GM12892 (cell line): ENCODE data around the gene PDCD10. TPM values are rescaled to one million over a fixed set of nuclear protein-coding genes. Genes with fewer than 3 reads are reported as not detected.
A peak's percentile ranks its signal among the peaks of the same experiment; 100 is the strongest.

Experiments used
- DNase-seq: peaks from one replicate; pipeline ENCODE4 v3.0.0; 2011; ENCODE audit not compliant: insufficient read length
- FAIRE-seq: peaks from 2 replicates; lab custom pipeline; 2011; peaks lifted over from hg19 to GRCh38; lab: Jason Lieb, UNC
- POLR2A ChIP-seq: IDR thresholded peaks from 2 replicates; pipeline ENCODE4 v1.6.1; 2011; ENCODE audit warnings: low read depth, low read length, control low read depth
- POLR2AphosphoS5 ChIP-seq: IDR thresholded peaks from 2 replicates; pipeline ENCODE4 v1.6.1; 2011; ENCODE audit warnings: low read depth, low read length, control low read depth
- TAF1 ChIP-seq: IDR thresholded peaks from 2 replicates; pipeline ENCODE4 v1.6.1; 2011; ENCODE audit warnings: low read depth, mild to moderate bottlenecking, control low read depth, low read length, borderline replicate concordance
- polyA plus RNA-seq: library from polyadenylated mRNA; unstranded; fragments of >200 nt; gene quantifications from one replicate; pipeline ENCODE4 v1.2.1, GENCODE V29; 2012; ENCODE audit warnings: missing spikeins, inconsistent platforms; ENCODE audit not compliant: missing spikeins

Gene PDCD10
- 99.8 TPM for polyA plus RNA-seq

DNA sequence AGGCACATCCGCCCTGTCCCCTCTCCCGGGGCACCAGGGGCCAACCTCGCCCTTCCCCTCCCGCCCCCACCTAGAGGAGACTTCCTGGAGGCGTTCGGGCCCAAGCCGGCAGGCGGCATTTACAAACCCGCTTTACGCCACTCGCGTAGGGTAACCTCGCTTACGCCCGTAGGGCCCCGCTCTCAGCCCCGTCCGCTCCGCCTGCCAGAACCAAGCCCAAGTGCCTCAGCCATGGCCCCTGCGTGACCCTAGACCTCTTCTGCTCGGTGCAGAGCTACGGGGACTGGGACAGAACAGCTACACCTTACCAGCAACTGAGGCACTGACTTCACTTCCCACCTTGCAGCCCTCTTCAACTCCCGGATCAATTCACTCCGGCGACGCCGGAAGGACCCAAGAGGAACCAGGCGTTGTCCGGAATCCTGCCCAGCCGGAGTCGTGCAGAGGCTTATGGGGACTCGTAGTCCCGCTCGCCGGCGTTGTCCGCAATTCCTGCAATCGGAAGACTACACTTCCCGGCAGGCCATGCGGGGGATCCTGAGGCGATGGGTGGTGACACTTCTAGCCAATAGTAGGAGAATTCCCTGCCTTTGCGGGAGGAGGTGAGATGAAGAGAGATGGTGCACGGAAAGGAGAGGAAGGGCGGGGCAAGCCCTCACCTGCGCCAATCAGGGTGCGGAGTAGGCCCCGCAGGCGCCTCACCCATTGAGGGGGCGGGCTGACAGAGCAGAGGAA lies at the start of gene PDCD10:
Gene PDCD10 (minus strand): TSS at position 395 of the 735 bp plus-strand sequence. CDS start 14,735 bp downstream, outside the sequence.
- TF ChIP-seq POLR2A = peak; percentile 86
- TF ChIP-seq POLR2AphosphoS5 = peak; percentile 90
- TF ChIP-seq TAF1 = peak; percentile 49; the same call in 1 of the 2 replicates
- FAIRE-seq (peak; percentile 96), DNase-seq (peak; percentile 56)

DNA sequence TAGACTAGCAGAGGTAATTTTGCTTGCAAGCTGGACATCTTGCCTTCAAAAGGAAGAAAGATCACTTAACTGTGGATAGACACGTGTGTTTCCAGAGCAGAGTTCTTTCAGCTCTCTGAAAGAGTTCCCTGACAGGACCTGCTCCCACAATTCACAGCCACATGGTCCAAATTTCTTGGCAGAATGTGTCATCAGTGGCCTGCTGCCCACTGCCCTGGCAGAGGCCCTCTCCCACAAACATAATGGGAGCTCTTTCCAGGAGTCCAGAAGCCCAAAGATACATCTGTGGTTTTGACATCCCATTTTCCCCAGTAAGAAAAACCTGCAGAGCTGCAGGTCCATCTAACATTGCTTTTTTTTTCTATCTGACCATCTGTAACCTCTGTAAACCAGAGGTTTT lies 49.1 kb upstream of the PDCD10 start:
- FAIRE-seq (no peak), DNase-seq (no peak)
- TF ChIP-seq TAF1 (no peak), POLR2A (no peak), POLR2AphosphoS5 (no peak)

DNA sequence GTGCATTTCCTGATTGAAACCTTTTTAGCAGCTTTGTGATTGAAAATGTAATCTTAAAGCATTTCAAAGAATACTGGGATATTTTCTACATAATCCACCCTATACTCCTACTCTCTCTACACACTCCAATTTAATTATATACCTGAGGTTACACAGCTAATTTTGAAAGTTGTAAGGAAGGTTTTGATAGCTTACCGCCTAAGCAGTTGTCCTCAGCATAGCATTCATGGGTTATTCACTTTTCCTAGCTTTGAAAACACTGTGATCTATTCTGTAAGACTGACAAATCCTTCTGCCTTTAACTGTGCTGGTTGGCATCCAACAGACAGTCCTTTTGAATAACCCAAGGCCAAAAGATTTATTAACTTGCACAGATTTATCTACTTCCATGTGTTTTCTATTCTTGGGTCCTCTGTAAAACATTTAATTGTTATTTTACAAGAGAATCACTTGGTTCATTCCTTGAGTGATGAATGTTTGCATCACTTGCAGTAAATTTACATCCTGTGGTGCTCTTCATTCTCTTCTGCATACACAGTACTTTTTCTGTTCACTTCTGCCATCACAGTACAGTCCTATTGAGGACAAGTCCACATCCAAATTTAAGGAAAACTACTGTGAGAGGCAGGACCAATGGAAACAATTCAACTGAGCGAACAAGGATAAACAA lies 45.7 kb upstream of the PDCD10 start:
- DNase-seq (no peak), FAIRE-seq (no peak)
- TF ChIP-seq POLR2A (no peak), POLR2AphosphoS5 (no peak), TAF1 (no peak)

DNA sequence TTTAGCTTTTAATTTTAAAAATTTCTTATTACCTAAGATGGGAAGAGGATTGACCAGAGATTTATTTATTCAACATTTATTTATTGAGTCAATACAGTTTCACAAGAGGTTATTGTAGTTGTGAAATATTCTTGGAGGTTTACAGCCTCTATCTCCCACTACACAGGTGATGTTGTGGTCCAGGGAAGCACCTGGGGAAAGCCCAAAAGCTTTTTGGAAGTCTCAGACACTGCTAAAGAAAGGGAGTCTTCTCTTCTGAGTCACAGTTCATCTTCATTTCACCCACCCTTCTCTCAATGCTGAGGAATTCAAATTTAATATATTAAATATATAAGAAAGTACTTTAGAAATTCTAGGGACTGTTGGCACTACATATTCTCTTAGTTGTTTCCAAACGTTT lies 42.7 kb upstream of the PDCD10 start:
- TF ChIP-seq POLR2A (no peak), TAF1 (no peak), POLR2AphosphoS5 (no peak)
- DNase-seq = no peak
- FAIRE-seq = no peak

DNA sequence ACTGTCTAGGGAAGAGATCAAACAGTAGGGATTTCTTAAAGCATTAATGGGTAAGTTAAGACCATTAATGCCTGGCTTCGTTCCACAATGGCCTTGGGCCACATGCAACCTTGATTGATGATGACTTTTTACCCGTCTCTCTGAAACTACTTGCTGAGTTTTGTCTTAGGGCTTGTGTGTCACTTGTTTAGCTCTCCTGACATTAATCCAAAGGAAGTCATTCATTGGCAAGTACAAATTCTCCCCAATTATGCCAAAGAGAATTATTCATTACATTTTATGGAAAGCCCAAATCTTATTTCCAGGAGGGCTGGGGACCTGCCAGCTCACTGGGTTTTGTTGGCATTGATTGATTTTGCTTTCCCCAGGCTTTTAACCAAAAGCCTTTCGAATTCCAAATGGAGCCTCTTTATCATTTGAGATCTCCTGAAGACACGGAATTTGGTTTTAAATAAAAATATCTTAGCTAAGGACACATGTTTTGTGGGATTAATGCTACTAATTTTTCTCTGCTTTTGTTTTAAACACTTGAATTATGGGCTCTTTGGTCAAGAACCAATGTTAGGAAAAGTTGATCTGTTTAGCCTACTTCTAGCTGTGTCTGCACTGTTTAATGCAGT lies 41.5 kb upstream of the PDCD10 start:
- TF ChIP-seq TAF1 = no peak
- no peak for TF ChIP-seq POLR2AphosphoS5
- no peak for TF ChIP-seq POLR2A
- FAIRE-seq (no peak), DNase-seq (no peak)

DNA sequence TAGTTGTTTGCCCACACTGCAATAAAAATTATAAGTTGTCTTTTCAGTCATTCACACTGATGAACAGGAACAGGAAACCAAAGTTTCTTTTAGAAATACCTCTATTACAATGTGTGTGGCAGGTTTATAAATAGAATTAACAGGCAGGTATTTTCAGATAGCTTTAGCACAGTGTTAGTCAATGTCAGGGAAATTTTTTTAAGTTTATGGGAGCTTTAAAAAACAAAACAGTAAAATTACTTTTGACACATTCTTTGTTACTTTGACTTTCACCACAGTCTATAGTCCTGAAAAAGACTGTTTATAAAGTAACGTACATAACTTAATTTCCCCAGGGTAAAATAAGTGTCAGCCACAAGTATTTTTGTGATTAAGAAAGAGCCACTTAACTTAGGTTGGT lies 38.9 kb upstream of the PDCD10 start:
- TF ChIP-seq POLR2AphosphoS5 = no peak
- no peak for TF ChIP-seq POLR2A
- TF ChIP-seq TAF1 = no peak
- no peak for FAIRE-seq
- DNase-seq = no peak

DNA sequence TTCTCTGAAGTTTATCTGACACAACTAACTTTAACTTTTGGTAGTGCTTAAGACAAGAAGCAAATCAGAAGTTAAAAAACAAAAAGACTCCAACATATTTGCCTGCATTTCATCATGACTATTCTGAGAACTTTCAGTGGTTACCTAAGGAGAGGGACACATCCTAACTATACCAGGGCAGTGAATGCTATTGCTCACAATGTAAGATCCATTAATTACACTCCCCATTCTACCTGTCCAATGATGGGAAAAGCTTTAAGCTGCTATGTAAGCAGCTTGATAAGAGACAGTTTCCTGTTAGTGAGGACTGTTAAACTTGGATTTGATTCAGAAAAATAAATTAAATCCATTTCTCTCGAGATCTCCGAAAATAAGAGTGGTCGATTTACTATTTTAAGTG lies 38.3 kb upstream of the PDCD10 start:
- no peak for DNase-seq
- no peak for FAIRE-seq
- TF ChIP-seq POLR2AphosphoS5 = no peak
- TF ChIP-seq POLR2A = no peak
- TF ChIP-seq TAF1 = no peak

DNA sequence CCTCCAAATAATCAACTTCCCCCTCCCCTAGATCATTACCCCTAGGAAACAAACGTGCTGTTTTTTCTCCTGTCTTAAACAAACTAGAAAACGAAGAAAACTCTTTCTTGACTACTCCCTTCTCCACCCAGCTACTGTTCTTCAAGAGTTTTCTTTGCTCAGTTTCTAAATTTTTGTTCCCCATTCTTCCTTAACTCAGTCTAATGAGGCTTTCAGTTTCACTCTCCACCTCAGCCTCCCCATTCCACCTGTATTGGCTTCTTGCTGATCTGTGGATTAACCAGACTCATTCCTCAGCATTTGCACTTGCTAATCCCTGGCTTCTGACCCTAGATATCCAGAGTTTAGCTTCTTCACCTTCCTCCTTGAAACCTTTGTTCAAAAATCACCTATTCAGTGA lies 27.6 kb upstream of the PDCD10 start:
- DNase-seq = no peak
- no peak for FAIRE-seq
- TF ChIP-seq POLR2A = no peak
- no peak for TF ChIP-seq TAF1
- no peak for TF ChIP-seq POLR2AphosphoS5

DNA sequence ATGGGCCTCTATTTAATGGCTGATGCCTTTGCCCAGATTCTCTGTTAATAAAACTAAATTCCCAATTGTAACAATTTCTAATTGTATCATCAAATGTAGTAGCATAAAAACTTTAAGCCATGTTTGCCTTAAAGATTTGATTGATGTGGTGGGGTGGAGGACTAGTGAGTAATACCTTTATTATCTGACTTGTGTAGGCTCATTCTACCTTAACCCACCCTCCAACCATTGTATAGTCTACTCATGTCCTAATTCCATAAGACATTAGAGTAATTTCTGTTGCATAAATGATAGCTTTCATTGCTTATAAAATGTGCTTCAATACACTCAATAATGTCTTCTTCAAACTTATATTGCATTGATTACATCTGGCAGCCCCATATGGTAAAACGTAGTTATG lies 26.6 kb upstream of the PDCD10 start:
- DNase-seq (no peak), FAIRE-seq (no peak)
- TF ChIP-seq TAF1 (no peak), POLR2A (no peak)

DNA sequence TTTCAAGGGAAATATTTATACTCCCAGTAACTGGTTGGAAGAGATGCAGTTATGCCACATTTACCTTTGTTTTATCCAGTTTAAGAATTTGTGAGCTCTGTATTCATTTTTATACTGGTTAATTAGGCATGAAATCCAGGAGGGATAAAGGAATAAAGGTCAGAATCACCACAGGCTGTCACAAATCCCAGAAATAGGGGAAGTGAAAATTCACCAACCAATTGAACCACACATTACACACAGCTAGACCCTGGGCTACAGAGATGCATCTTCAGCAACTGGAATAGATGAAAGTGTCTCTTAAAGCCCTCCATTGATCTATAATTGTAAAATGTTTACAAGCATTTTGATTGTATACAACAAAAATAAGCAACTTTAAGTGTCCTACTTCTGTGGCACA lies 19.4 kb upstream of the PDCD10 start:
- TF ChIP-seq TAF1 = no peak
- no peak for TF ChIP-seq POLR2AphosphoS5
- no peak for TF ChIP-seq POLR2A
- FAIRE-seq = no peak
- no peak for DNase-seq

DNA sequence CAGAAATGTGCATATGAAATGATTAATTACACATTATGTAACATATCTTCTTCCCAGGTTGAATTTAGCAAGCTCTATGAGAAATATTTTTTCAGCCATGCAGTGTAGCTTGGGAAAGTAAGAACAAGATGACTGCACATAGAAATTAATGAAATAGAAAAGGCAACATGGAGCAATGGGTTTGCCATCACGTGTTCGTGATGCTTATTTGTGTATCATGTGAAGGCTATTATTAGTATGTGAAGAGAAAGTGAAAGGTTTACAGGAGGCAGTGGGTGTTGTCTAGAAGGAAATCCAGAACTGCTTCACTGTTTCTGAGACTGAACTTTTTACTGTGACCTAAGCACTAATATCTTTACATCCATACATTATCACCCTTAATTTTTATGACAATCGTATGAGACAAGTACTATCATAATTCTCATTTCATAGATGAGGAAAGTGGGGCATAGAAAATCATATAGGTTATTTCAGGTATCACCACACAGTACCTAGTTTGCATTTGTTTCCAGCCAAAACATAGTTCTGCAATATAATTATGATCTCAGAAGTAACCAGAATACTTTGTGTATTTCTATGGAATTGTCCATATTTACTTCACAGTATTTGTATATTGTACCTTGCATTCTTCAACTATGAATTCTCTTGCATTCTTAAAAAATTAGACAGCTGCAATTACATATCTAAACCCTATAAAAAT lies 15.7 kb upstream of the PDCD10 start:
- FAIRE-seq (peak; percentile 56), DNase-seq (no peak)
- TF ChIP-seq TAF1 (no peak), POLR2AphosphoS5 (no peak), POLR2A (no peak)
